Heart left ventricle (tissue), 13 donors: ENCODE results near the gene MKLN1.

ENCODE experiments used
- CTCF ChIP-seq, 12 donors: fragments of 200-600 bp; sonication (generic) in 4 of 12; IDR thresholded peaks; one replicate each; pipeline versions ENCODE4 v1.5.0 to v1.8.0; 2018 to 2022; ENCODE audit warnings: antibody characterized with exemption in 12 of 12, mild to moderate bottlenecking in 5 of 12
- POLR2A ChIP-seq, 2 donors: fragments of 450-650 bp; IDR thresholded peaks; one replicate each; pipeline ENCODE4 v1.6.1; 2017; ENCODE audit warnings: antibody characterized with exemption in 2 of 2, mild to moderate bottlenecking in 2 of 2, moderate library complexity in 2 of 2
- donor health status: ischemic (EF 13 %, LVEDD 7.1; RV severe dilation, severe dysfunction).
- donor health status: DM: no; HTN: yes; CAD: no.
- donor health status: DM: no; HTN: no; CAD: no.
- donor health status: ischemic (EF 25% LVEDD 6.9; RV normal size, moderate dysfunction).
- donor health status: ischemic (EF 25% LVEDD 5.7; RV mildly dilated, moderate dysfunction).
- donor health status: ischemic (EF 35%, LVEDD 5.7; RV mildly dilated, moderate dysfunction).
- donor health status: nonischemic (EF 11% LVEDD 7.7; RV severe dilation, severe dysfunction).
- donor health status: DM: yes; HTN: yes; CAD: no.
- donor health status: PGD.
- donor health status: ischemic (EF 29% LVEDD 5.4; RV normal size, mild dysfunction).
- donor health status: nonischemic (EF 23%, LVEDD 6.1; RV moderate dilation, normal function).

GRCh38 chr7:131403322-131403721 lies 75.6 kb downstream of the MKLN1 start:
- no peak for TF ChIP-seq CTCF (IDR thresholded peaks at IDR 0.05)
- TF ChIP-seq POLR2A (IDR thresholded peaks at IDR 0.05), result no peak
